ENCODE measurements around the gene DUS2.

GRCh38 chr16:68097895-68098294 lies 74.8 kb downstream of the DUS2 start:
- TF ChIP-seq, protein P1, sequence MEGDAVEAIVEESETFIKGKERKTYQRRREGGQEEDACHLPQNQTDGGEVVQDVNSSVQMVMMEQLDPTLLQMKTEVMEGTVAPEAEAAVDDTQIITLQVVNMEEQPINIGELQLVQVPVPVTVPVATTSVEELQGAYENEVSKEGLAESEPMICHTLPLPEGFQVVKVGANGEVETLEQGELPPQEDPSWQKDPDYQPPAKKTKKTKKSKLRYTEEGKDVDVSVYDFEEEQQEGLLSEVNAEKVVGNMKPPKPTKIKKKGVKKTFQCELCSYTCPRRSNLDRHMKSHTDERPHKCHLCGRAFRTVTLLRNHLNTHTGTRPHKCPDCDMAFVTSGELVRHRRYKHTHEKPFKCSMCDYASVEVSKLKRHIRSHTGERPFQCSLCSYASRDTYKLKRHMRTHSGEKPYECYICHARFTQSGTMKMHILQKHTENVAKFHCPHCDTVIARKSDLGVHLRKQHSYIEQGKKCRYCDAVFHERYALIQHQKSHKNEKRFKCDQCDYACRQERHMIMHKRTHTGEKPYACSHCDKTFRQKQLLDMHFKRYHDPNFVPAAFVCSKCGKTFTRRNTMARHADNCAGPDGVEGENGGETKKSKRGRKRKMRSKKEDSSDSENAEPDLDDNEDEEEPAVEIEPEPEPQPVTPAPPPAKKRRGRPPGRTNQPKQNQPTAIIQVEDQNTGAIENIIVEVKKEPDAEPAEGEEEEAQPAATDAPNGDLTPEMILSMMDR (IDR thresholded peaks at IDR 0.05), result no peak
- TF ChIP-seq POLR2A (IDR thresholded peaks at IDR 0.05), result no peak
